Vagina (tissue), 2 donors: ENCODE measurements around the gene PBX4. TPM values are rescaled to one million over a fixed set of nuclear protein-coding genes. Genes with fewer than 3 reads are reported as not detected.

Experiments used
- DNase-seq, 2 donors: peaks; one replicate each; pipeline ENCODE4 v3.0.0-alpha.2; 2017; ENCODE audit errors: extremely low spot score in 2 of 2
- H3K27ac ChIP-seq: fragments of 200-600 bp; sonication (generic); one replicate; pipeline ENCODE4 v1.5.1; 2019
- H3K27me3 ChIP-seq: fragments of 200-600 bp; sonication (generic); one replicate; pipeline ENCODE4 v1.5.1; 2019
- H3K36me3 ChIP-seq, 2 donors: fragments of 200-600 bp; sonication (generic); one replicate each; pipeline ENCODE4 v1.5.1; 2017 to 2019
- H3K4me1 ChIP-seq: fragments of 200-600 bp; sonication (generic); one replicate; pipeline ENCODE4 v1.5.1; 2019
- H3K4me3 ChIP-seq, 2 donors: fragments of 200-600 bp; sonication (generic); 1 replicate in 1 of 2; 2 replicates in 1 of 2; pipeline ENCODE4 v1.5.1; 2016 to 2019
- H3K9me3 ChIP-seq: fragments of 200-600 bp; sonication (generic); one replicate; pipeline ENCODE4 v1.5.1; 2019
- POLR2A ChIP-seq, 2 donors: fragments of 450-650 bp; IDR thresholded peaks; one replicate each; pipeline ENCODE4 v1.6.1; 2017; ENCODE audit warnings: antibody characterized with exemption in 2 of 2, mild to moderate bottlenecking in 2 of 2, moderate library complexity in 2 of 2
- POLR2AphosphoS5 ChIP-seq, 2 donors: sonication (generic); formaldehyde crosslinking; IDR thresholded peaks; one replicate each; pipeline ENCODE4 v1.9.0; 2017; ENCODE audit warnings: antibody characterized with exemption in 2 of 2, mild to moderate bottlenecking in 2 of 2, low read depth in 1 of 2; ENCODE audit not compliant: insufficient read depth in 1 of 2
- intact Hi-C: fragments of 100-400 bp; cut with DNase I; formaldehyde crosslinking; loops from one replicate; pipeline ENCODE4 v1.15.1; 2023
- total RNA-seq: library from RNA; depleted of rRNA; stranded (reverse); fragments of >200 nt; gene quantifications from one replicate; pipeline ENCODE4 v1.2.3, GENCODE V29; 2016
- TF ChIP-seq, protein P1 (sequence below), 3 experiments: fragments of 450-650 bp in 2 of 3; fragments of 200-600 bp in 1 of 3; sonication (generic) in 1 of 3; IDR thresholded peaks; one replicate each; pipeline ENCODE4 v1.5.1; 2017 to 2019; ENCODE audit warnings: antibody characterized with exemption in 3 of 3, mild to moderate bottlenecking in 2 of 3, moderate library complexity in 2 of 3

PBX4 gene
- total RNA-seq, 1 donor from 2014 or later: 5.2 TPM

DNA sequence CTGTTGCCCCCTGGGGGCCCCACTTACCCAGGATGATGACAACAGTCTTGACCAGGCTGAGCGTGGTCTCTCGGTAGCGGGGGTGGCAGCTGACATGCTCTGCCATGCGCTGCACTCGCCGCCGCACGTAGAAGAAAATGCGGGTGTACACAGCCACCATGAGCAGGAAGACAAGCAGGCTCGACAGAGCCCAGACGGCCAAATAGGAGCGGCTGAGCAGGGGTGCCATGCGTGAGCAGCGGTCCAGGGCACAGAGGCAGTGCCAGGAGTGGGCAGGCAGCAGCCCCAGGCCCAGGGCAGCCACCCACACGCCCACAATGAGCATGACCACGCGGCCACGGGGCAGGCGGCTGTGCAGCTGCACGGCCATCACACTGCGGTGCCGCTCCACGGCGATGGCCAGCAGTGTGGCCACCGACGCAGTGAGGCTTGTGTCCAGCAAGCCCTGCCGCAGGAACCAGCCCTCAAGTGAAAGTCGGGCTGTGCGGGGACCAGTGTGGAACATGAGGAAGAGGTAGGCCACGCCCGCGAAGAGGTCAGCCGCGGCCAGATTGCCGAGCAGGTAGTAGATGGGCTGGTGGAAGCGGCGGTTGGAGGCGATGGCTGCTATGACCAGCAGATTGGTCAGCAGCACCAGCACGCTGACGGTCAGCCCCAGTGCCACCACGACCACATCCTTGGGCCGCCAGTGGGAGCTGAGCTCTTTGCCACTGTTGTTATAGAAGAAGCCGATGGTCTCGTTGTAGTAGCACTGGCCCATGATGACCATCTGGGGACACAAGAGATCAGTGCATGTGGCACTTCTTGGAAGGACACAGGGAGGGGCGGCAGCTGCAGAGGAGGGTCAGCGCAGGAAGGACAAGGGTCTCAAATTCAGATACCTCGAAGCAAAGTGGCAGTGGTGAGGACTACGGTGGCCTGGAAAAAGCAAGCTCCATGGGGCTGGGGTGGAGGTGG, 8.3 kb upstream of the PBX4 start:
- intact Hi-C loops: no loop called here
- Histone ChIP-seq H3K9me3 (no peaks in the 10 kb centered on the region), H3K36me3 (peaks cover 0 to 3% of the 10 kb centered on the region in 2 donors), H3K27me3 (no peaks in the 10 kb centered on the region), H3K4me1 (peaks cover 15% of the 10 kb centered on the region), H3K27ac (peak overlapping the region; percentile 62), H3K4me3 (peak overlapping the region in 1 of 2 donors; percentile 62)
- no peak for DNase-seq
- TF ChIP-seq POLR2A (IDR thresholded peaks at IDR 0.05): no peak
- TF ChIP-seq, protein P1, sequence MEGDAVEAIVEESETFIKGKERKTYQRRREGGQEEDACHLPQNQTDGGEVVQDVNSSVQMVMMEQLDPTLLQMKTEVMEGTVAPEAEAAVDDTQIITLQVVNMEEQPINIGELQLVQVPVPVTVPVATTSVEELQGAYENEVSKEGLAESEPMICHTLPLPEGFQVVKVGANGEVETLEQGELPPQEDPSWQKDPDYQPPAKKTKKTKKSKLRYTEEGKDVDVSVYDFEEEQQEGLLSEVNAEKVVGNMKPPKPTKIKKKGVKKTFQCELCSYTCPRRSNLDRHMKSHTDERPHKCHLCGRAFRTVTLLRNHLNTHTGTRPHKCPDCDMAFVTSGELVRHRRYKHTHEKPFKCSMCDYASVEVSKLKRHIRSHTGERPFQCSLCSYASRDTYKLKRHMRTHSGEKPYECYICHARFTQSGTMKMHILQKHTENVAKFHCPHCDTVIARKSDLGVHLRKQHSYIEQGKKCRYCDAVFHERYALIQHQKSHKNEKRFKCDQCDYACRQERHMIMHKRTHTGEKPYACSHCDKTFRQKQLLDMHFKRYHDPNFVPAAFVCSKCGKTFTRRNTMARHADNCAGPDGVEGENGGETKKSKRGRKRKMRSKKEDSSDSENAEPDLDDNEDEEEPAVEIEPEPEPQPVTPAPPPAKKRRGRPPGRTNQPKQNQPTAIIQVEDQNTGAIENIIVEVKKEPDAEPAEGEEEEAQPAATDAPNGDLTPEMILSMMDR (IDR thresholded peaks at IDR 0.05): no peak
- no peak for TF ChIP-seq POLR2AphosphoS5 (IDR thresholded peaks at IDR 0.05; ENCODE audit: insufficient read depth in 1 of 2, low read depth in 1 of 2)

DNA sequence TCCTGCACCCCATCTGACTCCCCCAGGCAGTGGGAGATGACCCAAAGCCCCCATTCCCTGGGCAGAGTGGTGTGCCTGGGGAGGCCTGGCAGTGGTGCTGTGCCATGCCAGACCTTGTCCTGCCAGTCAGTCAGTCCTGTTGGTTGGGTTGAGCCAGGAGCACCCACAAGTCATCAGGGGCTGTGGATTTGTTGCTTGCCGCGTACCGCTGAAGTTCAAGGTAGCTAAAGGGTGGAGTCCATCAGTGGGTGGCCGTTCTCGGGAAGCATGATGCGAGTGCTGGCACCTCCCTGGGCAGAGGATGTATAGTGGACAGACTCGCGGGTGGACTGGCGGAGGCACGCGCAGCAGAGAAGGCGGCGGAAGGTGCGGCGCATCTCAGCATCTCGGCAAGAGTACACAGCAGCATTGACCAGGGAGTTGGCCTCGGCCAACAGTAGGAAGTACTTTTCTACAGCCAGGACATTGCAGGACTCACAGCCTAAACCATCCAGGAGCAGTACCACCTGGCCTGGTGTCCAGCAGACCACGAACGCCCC, 5.6 kb upstream of the PBX4 start:
- no peaks in the 10 kb centered on the region for H3K36me3 ChIP-seq
- no peak overlapping the region for H3K4me3 ChIP-seq
- H3K27ac ChIP-seq: no peak overlapping the region
- H3K4me1 ChIP-seq: peaks cover 17% of the 10 kb centered on the region
- no peaks in the 10 kb centered on the region for H3K9me3 ChIP-seq
- no peak for TF ChIP-seq POLR2AphosphoS5 (IDR thresholded peaks at IDR 0.05; ENCODE audit: insufficient read depth in 1 of 2, low read depth in 1 of 2)
- TF ChIP-seq, protein P1 (IDR thresholded peaks at IDR 0.05): no peak
- TF ChIP-seq POLR2A (IDR thresholded peaks at IDR 0.05): no peak
- intact Hi-C loops: no loop called here
- DNase-seq: no peak
- H3K27me3 ChIP-seq: no peaks in the 10 kb centered on the region

DNA sequence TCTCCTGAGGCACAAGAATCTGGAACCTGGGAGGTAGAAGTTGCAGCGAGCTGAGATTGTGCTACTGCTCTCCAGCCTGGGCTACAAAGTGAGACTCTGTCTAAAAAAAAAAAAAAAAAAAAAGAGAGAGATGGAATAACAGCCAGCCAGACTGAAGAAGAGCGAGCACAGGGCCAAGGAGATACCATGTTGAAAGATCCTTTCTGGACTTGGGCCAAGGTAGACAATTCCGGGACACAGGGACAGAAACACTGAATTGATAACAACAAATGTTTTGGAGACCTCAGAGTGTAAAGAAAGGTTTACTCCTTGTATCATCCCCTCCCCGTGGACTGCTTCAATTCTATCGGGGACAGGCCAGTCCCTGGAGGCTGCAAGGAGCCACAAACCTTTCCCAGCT, 4.9 kb upstream of the PBX4 start:
- intact Hi-C loops: no loop called here
- no peak overlapping the region for H3K27ac ChIP-seq
- no peaks in the 10 kb centered on the region for H3K36me3 ChIP-seq
- no peak overlapping the region for H3K4me3 ChIP-seq
- TF ChIP-seq, protein P1 (IDR thresholded peaks at IDR 0.05): no peak
- no peak for TF ChIP-seq POLR2A (IDR thresholded peaks at IDR 0.05)
- TF ChIP-seq POLR2AphosphoS5 (IDR thresholded peaks at IDR 0.05; ENCODE audit: insufficient read depth in 1 of 2, low read depth in 1 of 2): no peak
- no peaks in the 10 kb centered on the region for H3K9me3 ChIP-seq
- peaks cover 16% of the 10 kb centered on the region for H3K4me1 ChIP-seq
- H3K27me3 ChIP-seq: no peaks in the 10 kb centered on the region
- no peak for DNase-seq

DNA sequence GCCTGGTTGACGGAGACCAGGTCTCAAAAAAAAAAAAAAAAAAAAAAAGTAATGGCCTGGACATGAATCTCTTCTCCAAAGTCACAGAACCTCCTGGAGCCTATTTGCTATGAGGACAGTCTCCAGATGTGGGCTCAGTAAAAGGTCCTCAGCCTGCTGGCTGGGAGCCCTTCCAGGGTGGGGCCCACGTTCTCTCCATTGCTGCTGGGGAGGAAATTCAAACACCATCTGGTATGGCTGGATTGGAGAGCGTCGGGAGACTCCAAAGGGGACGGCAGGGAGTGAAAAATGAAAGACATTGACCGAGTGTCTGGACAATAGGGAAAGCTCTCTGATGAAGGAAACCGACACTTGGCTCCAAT, 1.3 kb upstream of the PBX4 start:
- Histone ChIP-seq H3K27me3 (no peaks in the 10 kb centered on the region), H3K27ac (no peak overlapping the region), H3K4me3 (no peak overlapping the region), H3K36me3 (no peaks in the 10 kb centered on the region), H3K4me1 (peaks cover 7% of the 10 kb centered on the region), H3K9me3 (no peaks in the 10 kb centered on the region)
- no peak for DNase-seq
- intact Hi-C loops: no loop called here
- TF ChIP-seq POLR2A (IDR thresholded peaks at IDR 0.05) (no peak), POLR2AphosphoS5 (IDR thresholded peaks at IDR 0.05; ENCODE audit: insufficient read depth in 1 of 2, low read depth in 1 of 2) (no peak)
- TF ChIP-seq, protein P1 (IDR thresholded peaks at IDR 0.05): no peak
